ENCODE results near the gene ARL4A.

DNA sequence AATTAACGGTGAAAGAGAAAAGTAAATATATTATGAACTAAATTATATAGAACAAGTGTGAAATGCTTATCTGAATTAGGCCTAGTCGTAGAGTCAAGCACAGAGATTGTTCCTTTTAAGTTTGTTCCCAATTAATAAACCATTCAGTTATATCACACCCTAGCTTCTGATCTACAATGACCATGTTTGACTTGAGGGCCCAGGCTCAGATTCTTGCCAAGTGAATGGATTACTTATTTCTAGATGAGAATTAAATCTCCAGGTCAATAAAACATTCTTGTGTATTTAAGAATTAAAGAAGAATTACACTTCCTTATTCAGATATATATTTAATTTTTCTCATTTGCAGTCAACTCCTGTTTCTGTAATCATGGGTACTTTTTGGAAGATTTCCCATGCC is 37.4 kb upstream of the ARL4A start:
- no peak for TF ChIP-seq CSDC2 (CRISPR knock-in tag; IDR thresholded peaks at IDR 0.05)
- TF ChIP-seq, protein P1, sequence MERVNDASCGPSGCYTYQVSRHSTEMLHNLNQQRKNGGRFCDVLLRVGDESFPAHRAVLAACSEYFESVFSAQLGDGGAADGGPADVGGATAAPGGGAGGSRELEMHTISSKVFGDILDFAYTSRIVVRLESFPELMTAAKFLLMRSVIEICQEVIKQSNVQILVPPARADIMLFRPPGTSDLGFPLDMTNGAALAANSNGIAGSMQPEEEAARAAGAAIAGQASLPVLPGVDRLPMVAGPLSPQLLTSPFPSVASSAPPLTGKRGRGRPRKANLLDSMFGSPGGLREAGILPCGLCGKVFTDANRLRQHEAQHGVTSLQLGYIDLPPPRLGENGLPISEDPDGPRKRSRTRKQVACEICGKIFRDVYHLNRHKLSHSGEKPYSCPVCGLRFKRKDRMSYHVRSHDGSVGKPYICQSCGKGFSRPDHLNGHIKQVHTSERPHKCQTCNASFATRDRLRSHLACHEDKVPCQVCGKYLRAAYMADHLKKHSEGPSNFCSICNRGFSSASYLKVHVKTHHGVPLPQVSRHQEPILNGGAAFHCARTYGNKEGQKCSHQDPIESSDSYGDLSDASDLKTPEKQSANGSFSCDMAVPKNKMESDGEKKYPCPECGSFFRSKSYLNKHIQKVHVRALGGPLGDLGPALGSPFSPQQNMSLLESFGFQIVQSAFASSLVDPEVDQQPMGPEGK (CRISPR knock-in tag; IDR thresholded peaks at IDR 0.05; ENCODE audit: borderline replicate concordance), result no peak
- no peak for TF ChIP-seq PPARA (CRISPR knock-in tag; IDR thresholded peaks at IDR 0.05; ENCODE audit: borderline replicate concordance)
- no peak for TF ChIP-seq ZFP30 (CRISPR knock-in tag; IDR thresholded peaks at IDR 0.05)
- TF ChIP-seq ESRRG (CRISPR knock-in tag; IDR thresholded peaks at IDR 0.05), result no peak
- TF ChIP-seq ZFP3 (CRISPR knock-in tag; IDR thresholded peaks at IDR 0.05), result no peak
- TF ChIP-seq ISL1 (CRISPR knock-in tag; IDR thresholded peaks at IDR 0.05), result no peak
- no peak for TF ChIP-seq ZNF70 (CRISPR knock-in tag; IDR thresholded peaks at IDR 0.05)
- no peak for TF ChIP-seq ARNTL (CRISPR knock-in tag; IDR thresholded peaks at IDR 0.05; ENCODE audit: borderline replicate concordance, low read depth)
- TF ChIP-seq ZNF565 (CRISPR knock-in tag; conservative IDR thresholded peaks at IDR 0.05; ENCODE audit: low read depth), result no peak
- no peak for TF ChIP-seq BACH2 (CRISPR knock-in tag; IDR thresholded peaks at IDR 0.05; ENCODE audit: borderline replicate concordance)
- TF ChIP-seq OSR1 (CRISPR knock-in tag; IDR thresholded peaks at IDR 0.05), result no peak
- TF ChIP-seq, protein P2, sequence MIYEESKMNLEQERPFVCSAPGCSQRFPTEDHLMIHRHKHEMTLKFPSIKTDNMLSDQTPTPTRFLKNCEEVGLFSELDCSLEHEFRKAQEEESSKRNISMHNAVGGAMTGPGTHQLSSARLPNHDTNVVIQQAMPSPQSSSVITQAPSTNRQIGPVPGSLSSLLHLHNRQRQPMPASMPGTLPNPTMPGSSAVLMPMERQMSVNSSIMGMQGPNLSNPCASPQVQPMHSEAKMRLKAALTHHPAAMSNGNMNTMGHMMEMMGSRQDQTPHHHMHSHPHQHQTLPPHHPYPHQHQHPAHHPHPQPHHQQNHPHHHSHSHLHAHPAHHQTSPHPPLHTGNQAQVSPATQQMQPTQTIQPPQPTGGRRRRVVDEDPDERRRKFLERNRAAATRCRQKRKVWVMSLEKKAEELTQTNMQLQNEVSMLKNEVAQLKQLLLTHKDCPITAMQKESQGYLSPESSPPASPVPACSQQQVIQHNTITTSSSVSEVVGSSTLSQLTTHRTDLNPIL (CRISPR knock-in tag; IDR thresholded peaks at IDR 0.05; ENCODE audit: low read depth), result no peak

Measured in SK-N-SH treated with all-trans-retinoic acid at 6 μM for 48 hours (cell line).